Jurkat, Clone E6-1 (cell line): Measurements from ENCODE around the gene NRCAM.
"Not testable (repeated sequence)": the region's sequence is repeated elsewhere in the genome, so short reads cannot be mapped to it uniquely, and the experiment has no call there.

Source experiments
- DNase-seq: peaks from one replicate; pipeline ENCODE4 v3.0.0-alpha.2; 2011; ENCODE audit warnings: low read depth, low spot score
- H3K4me3 ChIP-seq: 2 replicates; pipeline ENCODE4 v1.5.1; 2011; ENCODE audit warnings: mild to moderate bottlenecking, low read length, control low read depth, moderate library complexity

The NRCAM gene

GRCh38 chr7:108270385-108271015 is 185.7 kb downstream of the NRCAM start:
- no peak overlapping the region for H3K4me3 ChIP-seq

GRCh38 chr7:108268200-108268820 is 187.9 kb downstream of the NRCAM start:
- no peak overlapping the region for H3K4me3 ChIP-seq
- no peak for DNase-seq

More at GRCh38 chr7:108270385-108271015, 185.7 kb downstream of the NRCAM start:
- DNase-seq: no peak

- H3K4me3 ChIP-seq: no peak overlapping the region
- no peak for DNase-seq
Measured at GRCh38 chr7:108267615-108268014, 188.6 kb downstream of the NRCAM start.

- no peak overlapping the region for H3K4me3 ChIP-seq
- no peak for DNase-seq
Measured at GRCh38 chr7:108266491-108266890, 189.7 kb downstream of the NRCAM start.

- no peak for DNase-seq
- H3K4me3 ChIP-seq: no peak overlapping the region
Measured at GRCh38 chr7:108266035-108266434, 190.2 kb downstream of the NRCAM start.

GRCh38 chr7:108265007-108265406 is 191.2 kb downstream of the NRCAM start:
- no peak for DNase-seq

GRCh38 chr7:108263425-108263824 is 192.8 kb downstream of the NRCAM start:
- no peak for DNase-seq
- H3K4me3 ChIP-seq: no peak overlapping the region

More at GRCh38 chr7:108265007-108265406, 191.2 kb downstream of the NRCAM start:
- H3K4me3 ChIP-seq: no peak overlapping the region

GRCh38 chr7:108261560-108262255 is 194.5 kb downstream of the NRCAM start:
- no peak for DNase-seq
- H3K4me3 ChIP-seq: no peak overlapping the region

- DNase-seq: not testable (repeated sequence)
Measured at GRCh38 chr7:108259447-108259846, 196.8 kb downstream of the NRCAM start.

GRCh38 chr7:108257954-108258353 is 198.3 kb downstream of the NRCAM start:
- no peak overlapping the region for H3K4me3 ChIP-seq
- no peak for DNase-seq

More at GRCh38 chr7:108259447-108259846, 196.8 kb downstream of the NRCAM start:
- not testable (repeated sequence) for H3K4me3 ChIP-seq

GRCh38 chr7:108254259-108254658 is 202.0 kb downstream of the NRCAM start:
- DNase-seq: no peak
- no peak overlapping the region for H3K4me3 ChIP-seq

- DNase-seq: no peak
- H3K4me3 ChIP-seq: no peak overlapping the region
Measured at GRCh38 chr7:108253275-108254044, 202.8 kb downstream of the NRCAM start.

GRCh38 chr7:108252177-108252576 is 204.1 kb downstream of the NRCAM start:
- no peak for DNase-seq
- H3K4me3 ChIP-seq: no peak overlapping the region

GRCh38 chr7:108251700-108252099 is 204.5 kb downstream of the NRCAM start:
- no peak overlapping the region for H3K4me3 ChIP-seq
- DNase-seq: no peak

- H3K4me3 ChIP-seq: no peak overlapping the region
- DNase-seq: no peak
Measured at GRCh38 chr7:108249453-108249852, 206.8 kb downstream of the NRCAM start.

GRCh38 chr7:108248821-108249220 is 207.4 kb downstream of the NRCAM start:
- DNase-seq: no peak
- no peak overlapping the region for H3K4me3 ChIP-seq

- no peak for DNase-seq
Measured at GRCh38 chr7:108248418-108248817, 207.8 kb downstream of the NRCAM start.

GRCh38 chr7:108247614-108248013 is 208.6 kb downstream of the NRCAM start:
- no peak overlapping the region for H3K4me3 ChIP-seq
- no peak for DNase-seq

More at GRCh38 chr7:108248418-108248817, 207.8 kb downstream of the NRCAM start:
- H3K4me3 ChIP-seq: no peak overlapping the region

GRCh38 chr7:108246227-108246837 is 209.9 kb downstream of the NRCAM start:
- H3K4me3 ChIP-seq: no peak overlapping the region
- DNase-seq: no peak
